Amygdala (tissue), 56 donors: ENCODE results near the gene C9.

ENCODE experiments used
- DNase-seq, 56 donors: peaks; one replicate each; lab custom pipeline; 2025; lab: John Stamatoyannopoulos, UW

C9 gene

GRCh38 chr5:39376293-39376714 is 12.0 kb upstream of the C9 start:
- peak in 10 of 56 donors; percentile 2 to 66 (median 8) for DNase-seq

GRCh38 chr5:39373791-39374190 is 9.5 kb upstream of the C9 start:
- DNase-seq, result no peak

GRCh38 chr5:39371367-39371635 is 7.0 kb upstream of the C9 start:
- no peak for DNase-seq

- DNase-seq, result no peak
Measured at GRCh38 chr5:39370555-39371366, 6.5 kb upstream of the C9 start.

- no peak for DNase-seq
Measured at GRCh38 chr5:39369123-39369815, 5.0 kb upstream of the C9 start.

- DNase-seq, result no peak
Measured at GRCh38 chr5:39368116-39368515, 3.8 kb upstream of the C9 start.

- no peak for DNase-seq
Measured at GRCh38 chr5:39367711-39368110, 3.4 kb upstream of the C9 start.

- no peak for DNase-seq
Measured at GRCh38 chr5:39363217-39363616, 1.1 kb downstream of the C9 start.

GRCh38 chr5:39362646-39363045 is 1.6 kb downstream of the C9 start:
- no peak for DNase-seq

GRCh38 chr5:39361306-39361705 is 3.0 kb downstream of the C9 start:
- no peak for DNase-seq

- no peak for DNase-seq
Measured at GRCh38 chr5:39360471-39361111, 3.7 kb downstream of the C9 start.

GRCh38 chr5:39356263-39356662 is 8.0 kb downstream of the C9 start:
- no peak for DNase-seq

- DNase-seq, result no peak
Measured at GRCh38 chr5:39355324-39355723, 9.0 kb downstream of the C9 start.

- DNase-seq, result no peak
Measured at GRCh38 chr5:39353717-39354399, 10.4 kb downstream of the C9 start.

- DNase-seq, result peak in 1 of 56 donors; percentile 4
Measured at GRCh38 chr5:39352951-39353350, 11.3 kb downstream of the C9 start.

GRCh38 chr5:39352170-39352569 is 12.1 kb downstream of the C9 start:
- no peak for DNase-seq

- no peak for DNase-seq
Measured at GRCh38 chr5:39349484-39349883, 14.8 kb downstream of the C9 start.

GRCh38 chr5:39342460-39342859 is 21.8 kb downstream of the C9 start:
- no peak for DNase-seq

- no peak for DNase-seq
Measured at GRCh38 chr5:39341896-39342295, 22.4 kb downstream of the C9 start.

GRCh38 chr5:39340506-39340905 is 23.8 kb downstream of the C9 start:
- DNase-seq, result no peak

GRCh38 chr5:39337252-39337915 is 26.9 kb downstream of the C9 start:
- DNase-seq, result no peak
